IMR-90 (cell line): ENCODE measurements around the gene MSRB1. TPM values are rescaled to one million over a fixed set of nuclear protein-coding genes. Genes with fewer than 3 reads are reported as not detected.

ENCODE experiments used
- ATAC-seq: fragments of 200-7000 bp; cut with Tn5 transposase; 2 replicates; pipeline ENCODE4 v1.9.1; 2020; ENCODE audit warnings: low read depth, mild to moderate bottlenecking, moderate library complexity
- BruUV-seq: library from RNA; stranded (reverse); fragments of 400-500 nt; replicated peaks from 2 replicates; lab custom pipeline; 2021; lab: Mats Ljungman, UMichigan
- CTCF ChIA-PET: fragments of 300-600 bp; formaldehyde crosslinking; extraction: SDS; loops from one replicate; lab custom pipeline; 2021; ENCODE audit warnings: antibody characterized with exemption; lab: Yijun Ruan, JAX
- POLR2A ChIA-PET: fragments of 300-600 bp; sonication (Branson Sonifier 250); formaldehyde crosslinking; loops from one replicate; lab custom pipeline; 2022; ENCODE audit warnings: antibody characterized with exemption; ENCODE audit not compliant: unreplicated experiment; lab: Charles Lee
- DNase-seq: peaks from one replicate; pipeline ENCODE4 v3.0.0; 2013
- H2AFZ ChIP-seq: replicated peaks from 2 replicates; pipeline ENCODE3; 2013; ENCODE audit warnings: low read length, mild to moderate bottlenecking; ENCODE audit not compliant: poor library complexity
- H2AK5ac ChIP-seq: 2 replicates; pipeline ENCODE4 v1.6.1; 2013; ENCODE audit warnings: low read depth, low read length, inconsistent platforms
- H2AK9ac ChIP-seq: replicated peaks from 2 replicates; pipeline ENCODE3; 2013; ENCODE audit warnings: mild to moderate bottlenecking, low read depth, low read length, moderate library complexity; ENCODE audit not compliant: poor library complexity
- H2BK120ac ChIP-seq: 2 replicates; pipeline ENCODE4 v1.6.1; 2013; ENCODE audit warnings: low read depth, low read length, inconsistent platforms
- H2BK15ac ChIP-seq: 3 replicates; pipeline ENCODE4 v1.6.1; 2013; ENCODE audit warnings: low read depth, low read length, inconsistent platforms
- H2BK20ac ChIP-seq: 2 replicates; pipeline ENCODE4 v1.6.1; 2013; ENCODE audit warnings: low read depth, mild to moderate bottlenecking, inconsistent platforms, low read length, moderate library complexity
- H2BK5ac ChIP-seq: 2 replicates; pipeline ENCODE4 v1.6.1; 2013; ENCODE audit warnings: mild to moderate bottlenecking, low read depth, low read length, inconsistent platforms; ENCODE audit not compliant: poor library complexity, severe bottlenecking
- H3K14ac ChIP-seq: replicated peaks from 2 replicates; pipeline ENCODE4 v1.6.1; 2013; ENCODE audit warnings: low read depth, low read length, inconsistent platforms
- H3K18ac ChIP-seq: 2 replicates; pipeline ENCODE4 v1.6.1; 2013; ENCODE audit warnings: low read depth, low read length, control low read depth
- H3K23ac ChIP-seq: 2 replicates; pipeline ENCODE4 v1.6.1; 2013; ENCODE audit warnings: low read depth, low read length, inconsistent platforms
- H3K27ac ChIP-seq: 2 replicates; pipeline ENCODE4 v1.5.1; 2013; ENCODE audit warnings: mild to moderate bottlenecking, control low read depth, low read length; ENCODE audit not compliant: insufficient read depth
- H3K27me3 ChIP-seq: 2 replicates; pipeline ENCODE4 v1.6.1; 2013; ENCODE audit warnings: low read length; ENCODE audit not compliant: control insufficient read depth, insufficient read depth
- H3K36me3 ChIP-seq: 2 replicates; pipeline ENCODE4 v1.6.1; 2013; ENCODE audit warnings: low read length, mixed read lengths; ENCODE audit not compliant: control insufficient read depth, insufficient read depth
- H3K4ac ChIP-seq: 2 replicates; pipeline ENCODE4 v1.6.1; 2013; ENCODE audit warnings: low read depth, low read length, inconsistent platforms
- H3K4me1 ChIP-seq: 2 replicates; pipeline ENCODE4 v1.6.1; 2013; ENCODE audit warnings: low read length, mixed read lengths; ENCODE audit not compliant: control insufficient read depth, insufficient read depth
- H3K4me2 ChIP-seq: 2 replicates; pipeline ENCODE4 v1.6.1; 2013; ENCODE audit warnings: low read depth, mild to moderate bottlenecking, control low read depth, low read length, moderate library complexity
- H3K4me3 ChIP-seq: 2 replicates; pipeline ENCODE4 v1.5.1; 2013; ENCODE audit warnings: low read depth, mild to moderate bottlenecking, control low read depth, low read length, moderate library complexity; ENCODE audit not compliant: insufficient read depth
- H3K56ac ChIP-seq: 2 replicates; pipeline ENCODE4 v1.6.1; 2013; ENCODE audit warnings: low read length, inconsistent platforms; ENCODE audit not compliant: insufficient read depth; ENCODE audit errors: extremely low read depth
- H3K79me1 ChIP-seq, 2 experiments: 2 replicates each; pipeline ENCODE4 v1.6.1; 2013; ENCODE audit warnings: low read length in 2 of 2, inconsistent platforms in 1 of 2, low read depth in 1 of 2
- H3K9ac ChIP-seq: 2 replicates; pipeline ENCODE4 v1.6.1; 2013; ENCODE audit warnings: low read depth, low read length, control low read depth
- H3K9me1 ChIP-seq: 2 replicates; pipeline ENCODE4 v1.6.1; 2013; ENCODE audit warnings: low read length, inconsistent platforms; ENCODE audit not compliant: insufficient read depth
- H3K9me3 ChIP-seq: 2 replicates; pipeline ENCODE4 v1.6.1; 2013; ENCODE audit warnings: low read length; ENCODE audit not compliant: control insufficient read depth, insufficient read depth
- H4K20me1 ChIP-seq: 2 replicates; pipeline ENCODE4 v1.6.1; 2013; ENCODE audit warnings: low read length, inconsistent platforms; ENCODE audit not compliant: insufficient read depth
- H4K5ac ChIP-seq: 2 replicates; pipeline ENCODE4 v1.6.1; 2013; ENCODE audit warnings: mild to moderate bottlenecking, low read depth, low read length, control low read depth
- H4K8ac ChIP-seq, 2 experiments: 2 replicates each; pipeline ENCODE4 v1.6.1; 2013; ENCODE audit warnings: low read depth in 2 of 2, low read length in 2 of 2, control low read depth in 1 of 2, inconsistent platforms in 1 of 2
- H4K91ac ChIP-seq: 2 replicates; pipeline ENCODE4 v1.6.1; 2013; ENCODE audit warnings: low read depth, low read length, inconsistent platforms; ENCODE audit not compliant: insufficient read depth
- BHLHE40 ChIP-seq: fragments of 150-350 bp; IDR thresholded peaks from 2 replicates; pipeline ENCODE4 v1.6.1; 2016; ENCODE audit warnings: mild to moderate bottlenecking, low read depth, low read length
- CEBPB ChIP-seq: IDR thresholded peaks from 2 replicates; pipeline ENCODE4 v1.6.1; 2012; ENCODE audit warnings: low read depth, low read length, improper control_type of control experiment
- CHD1 ChIP-seq: IDR thresholded peaks from 2 replicates; pipeline ENCODE4 v1.6.1; 2012; ENCODE audit warnings: low read depth, low read length, improper control_type of control experiment
- FOS ChIP-seq: fragments of 150-350 bp; IDR thresholded peaks from 2 replicates; pipeline ENCODE4 v1.6.1; 2016; ENCODE audit warnings: low read depth, low read length
- MAFK ChIP-seq: IDR thresholded peaks from 2 replicates; pipeline ENCODE4 v1.6.1; 2012; ENCODE audit warnings: low read depth, low read length, improper control_type of control experiment
- MAZ ChIP-seq: IDR thresholded peaks from 2 replicates; pipeline ENCODE4 v1.6.1; 2012; ENCODE audit warnings: low read depth, mild to moderate bottlenecking, low read length, improper control_type of control experiment, moderate library complexity, borderline replicate concordance
- MXI1 ChIP-seq: IDR thresholded peaks from 2 replicates; pipeline ENCODE4 v1.6.1; 2012; ENCODE audit warnings: low read depth, mild to moderate bottlenecking, low read length, moderate library complexity, borderline replicate concordance
- NFE2L2 ChIP-seq: fragments of 150-350 bp; IDR thresholded peaks from 2 replicates; pipeline ENCODE4 v1.6.1; 2016; ENCODE audit warnings: low read depth, mild to moderate bottlenecking, low read length
- POLR2A ChIP-seq: IDR thresholded peaks from 2 replicates; pipeline ENCODE4 v1.6.1; 2012; ENCODE audit warnings: mild to moderate bottlenecking, low read depth, low read length
- RAD21 ChIP-seq: IDR thresholded peaks from 2 replicates; pipeline ENCODE4 v1.6.1; 2012; ENCODE audit warnings: low read length, improper control_type of control experiment
- RCOR1 ChIP-seq: IDR thresholded peaks from 2 replicates; pipeline ENCODE4 v1.6.1; 2012; ENCODE audit warnings: mild to moderate bottlenecking, low read length, improper control_type of control experiment; ENCODE audit not compliant: insufficient replicate concordance
- RFX5 ChIP-seq: IDR thresholded peaks from 2 replicates; pipeline ENCODE4 v1.8.0; 2012; ENCODE audit warnings: low read depth, mild to moderate bottlenecking, low read length, moderate library complexity
- SMC3 ChIP-seq: fragments of 150-350 bp; IDR thresholded peaks from 2 replicates; pipeline ENCODE4 v1.6.1; 2016; ENCODE audit warnings: low read depth, mild to moderate bottlenecking, antibody characterized with exemption, low read length, moderate library complexity
- WGBS, 2 experiments: methylation state at CpG; one replicate each; pipeline versions ENCODE4 v1.1.5 to v1.1.7; 2013; ENCODE audit warnings: missing lambda C conversion rate in 2 of 2; ENCODE audit not compliant: insufficient read length in 1 of 2; ENCODE audit errors: extremely low coverage in 2 of 2; 5-methylcytosine and 5-hydroxymethylcytosine counted together
- dilution Hi-C: fragments of 300-500 bp; cut with HindIII; formaldehyde crosslinking; loops from one replicate; pipeline ENCODE4 v1.14.3; 2018; ENCODE audit warnings: low sequenced_read_pairs; ENCODE audit not compliant: unreplicated experiment
- in situ Hi-C: fragments of 300-500 bp; cut with MboI; formaldehyde crosslinking; loops from 3 replicates; pipeline ENCODE4 v1.14.3; 2019; ENCODE audit warnings: low sequenced_read_pairs, inconsistent platforms, mixed read lengths
- intact Hi-C: fragments of 100-400 bp; cut with micrococcal nuclease; formaldehyde crosslinking; loops from 2 replicates; pipeline ENCODE4 v1.10.0; 2022
- polyA plus RNA-seq, 3 experiments: library from polyadenylated mRNA; depleted of rRNA; stranded (reverse); fragments of >200 nt; gene quantifications; 2 replicates each; pipeline ENCODE4 v1.2.3, GENCODE V29; 2012; ENCODE audit warnings: low replicate concordance in 1 of 3
- total RNA-seq: library from RNA; depleted of rRNA; stranded (reverse); fragments of >200 nt; gene quantifications from 2 replicates; pipeline ENCODE4 v1.2.3, GENCODE V29; 2012
- TF ChIP-seq, protein P1 (sequence below): conservative IDR thresholded peaks from 2 replicates; pipeline ENCODE4 v1.5.1; 2012; ENCODE audit warnings: mild to moderate bottlenecking, low read depth, low read length, improper control_type of control experiment
- TF ChIP-seq, protein P2 (sequence below): fragments of 150-350 bp; IDR thresholded peaks from 2 replicates; pipeline ENCODE4 v1.6.1; 2017; ENCODE audit warnings: mild to moderate bottlenecking, antibody characterized with exemption, low read length, low read depth
- TF ChIP-seq, protein P3 (sequence below): fragments of 150-350 bp; IDR thresholded peaks from 2 replicates; pipeline ENCODE4 v1.6.1; 2016; ENCODE audit warnings: low read depth, mild to moderate bottlenecking, low read length, moderate library complexity, borderline replicate concordance

The MSRB1 gene
- total and polyA plus RNA-seq, 2 of the 4 experiments (the other 2 are of a cell fraction) = 17.0 to 32.3 TPM

DNA sequence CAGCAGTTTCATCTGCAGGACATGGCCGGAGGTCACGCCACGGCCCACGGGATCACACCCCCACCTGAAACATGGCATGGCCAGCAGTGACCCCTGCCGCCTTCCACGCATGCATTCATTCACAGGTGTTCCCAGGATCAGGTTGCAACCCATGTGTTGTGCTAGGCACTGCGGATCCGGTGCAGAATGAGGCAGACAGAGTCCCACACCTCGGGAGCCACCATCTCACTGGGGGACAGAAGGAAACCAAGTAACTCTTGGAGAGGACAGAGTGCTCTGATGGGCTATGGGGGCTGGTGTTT, 4.3 kb upstream of the MSRB1 start:
- Histone ChIP-seq H4K91ac (no peak overlapping the region), H3K23ac (no peak overlapping the region), H3K36me3 (no peaks in the 10 kb centered on the region), H3K4me2 (no peak overlapping the region), H3K14ac (no peak overlapping the region), H3K18ac (no peak overlapping the region), H3K27ac (no peak overlapping the region), H2AK9ac (no peak overlapping the region), H3K9me3 (no peaks in the 10 kb centered on the region), H3K9me1 (no peaks in the 10 kb centered on the region), H4K20me1 (no peaks in the 10 kb centered on the region), H3K9ac (no peak overlapping the region), H2BK15ac (no peak overlapping the region), H2AK5ac (no peak overlapping the region), H2BK120ac (no peak overlapping the region), H4K5ac (no peak overlapping the region), H3K27me3 (no peaks in the 10 kb centered on the region), H2AFZ (no peak overlapping the region), H3K56ac (no peak overlapping the region), H4K8ac (no peak overlapping the region), H3K4me3 (no peak overlapping the region), H3K4me1 (peaks cover under 1% of the 10 kb centered on the region; the same call in 1 of the 2 replicates), H2BK5ac (no peak overlapping the region), H3K79me1 (peaks cover 0 to 7% of the 10 kb centered on the region in 2 experiments; a peak in 2 of 4 replicates), H3K4ac (no peak overlapping the region), H2BK20ac (no peak overlapping the region)
- ChIA-PET POLR2A (no interaction called here), CTCF (no interaction called here)
- no TSS peak for BruUV-seq
- in situ Hi-C loops (no loop called here), intact Hi-C loops (no loop called here), dilution Hi-C loops (no loop called here)
- no peak for ATAC-seq
- whole genome bisulfite sequencing, 2 experiments = 100% methylated on average over 1 of the region's 9 CpGs; no CpG with 5 or more reads in 1 of the 2 experiments
- TF ChIP-seq RFX5 = no peak
- TF ChIP-seq SMC3 = no peak
- TF ChIP-seq, protein P1, sequence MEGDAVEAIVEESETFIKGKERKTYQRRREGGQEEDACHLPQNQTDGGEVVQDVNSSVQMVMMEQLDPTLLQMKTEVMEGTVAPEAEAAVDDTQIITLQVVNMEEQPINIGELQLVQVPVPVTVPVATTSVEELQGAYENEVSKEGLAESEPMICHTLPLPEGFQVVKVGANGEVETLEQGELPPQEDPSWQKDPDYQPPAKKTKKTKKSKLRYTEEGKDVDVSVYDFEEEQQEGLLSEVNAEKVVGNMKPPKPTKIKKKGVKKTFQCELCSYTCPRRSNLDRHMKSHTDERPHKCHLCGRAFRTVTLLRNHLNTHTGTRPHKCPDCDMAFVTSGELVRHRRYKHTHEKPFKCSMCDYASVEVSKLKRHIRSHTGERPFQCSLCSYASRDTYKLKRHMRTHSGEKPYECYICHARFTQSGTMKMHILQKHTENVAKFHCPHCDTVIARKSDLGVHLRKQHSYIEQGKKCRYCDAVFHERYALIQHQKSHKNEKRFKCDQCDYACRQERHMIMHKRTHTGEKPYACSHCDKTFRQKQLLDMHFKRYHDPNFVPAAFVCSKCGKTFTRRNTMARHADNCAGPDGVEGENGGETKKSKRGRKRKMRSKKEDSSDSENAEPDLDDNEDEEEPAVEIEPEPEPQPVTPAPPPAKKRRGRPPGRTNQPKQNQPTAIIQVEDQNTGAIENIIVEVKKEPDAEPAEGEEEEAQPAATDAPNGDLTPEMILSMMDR = no peak
- TF ChIP-seq, protein P2, sequence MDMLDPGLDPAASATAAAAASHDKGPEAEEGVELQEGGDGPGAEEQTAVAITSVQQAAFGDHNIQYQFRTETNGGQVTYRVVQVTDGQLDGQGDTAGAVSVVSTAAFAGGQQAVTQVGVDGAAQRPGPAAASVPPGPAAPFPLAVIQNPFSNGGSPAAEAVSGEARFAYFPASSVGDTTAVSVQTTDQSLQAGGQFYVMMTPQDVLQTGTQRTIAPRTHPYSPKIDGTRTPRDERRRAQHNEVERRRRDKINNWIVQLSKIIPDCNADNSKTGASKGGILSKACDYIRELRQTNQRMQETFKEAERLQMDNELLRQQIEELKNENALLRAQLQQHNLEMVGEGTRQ = no peak
- no peak for TF ChIP-seq RAD21
- TF ChIP-seq CHD1 = no peak
- no peak for TF ChIP-seq RCOR1
- TF ChIP-seq BHLHE40 = no peak
- TF ChIP-seq, protein P3, sequence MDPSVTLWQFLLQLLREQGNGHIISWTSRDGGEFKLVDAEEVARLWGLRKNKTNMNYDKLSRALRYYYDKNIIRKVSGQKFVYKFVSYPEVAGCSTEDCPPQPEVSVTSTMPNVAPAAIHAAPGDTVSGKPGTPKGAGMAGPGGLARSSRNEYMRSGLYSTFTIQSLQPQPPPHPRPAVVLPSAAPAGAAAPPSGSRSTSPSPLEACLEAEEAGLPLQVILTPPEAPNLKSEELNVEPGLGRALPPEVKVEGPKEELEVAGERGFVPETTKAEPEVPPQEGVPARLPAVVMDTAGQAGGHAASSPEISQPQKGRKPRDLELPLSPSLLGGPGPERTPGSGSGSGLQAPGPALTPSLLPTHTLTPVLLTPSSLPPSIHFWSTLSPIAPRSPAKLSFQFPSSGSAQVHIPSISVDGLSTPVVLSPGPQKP = no peak
- TF ChIP-seq NFE2L2 = no peak
- no peak for TF ChIP-seq MAZ
- TF ChIP-seq MAFK = no peak
- TF ChIP-seq POLR2A = no peak
- TF ChIP-seq MXI1 = no peak
- TF ChIP-seq CEBPB = no peak
- no peak for TF ChIP-seq FOS
- no peak for DNase-seq
